Mesenchymal stem cell (in vitro differentiated cells and primary cell): ENCODE measurements around the gene CS.

Source experiments
- DNase-seq: peaks from one replicate; pipeline ENCODE4 v3.0.0-alpha.2; 2013
- H2AFZ ChIP-seq: one replicate; pipeline ENCODE4 v1.6.1; 2013; ENCODE audit warnings: low read depth, mild to moderate bottlenecking, control low read depth, inconsistent platforms, low read length, moderate library complexity
- H2AK5ac ChIP-seq: 2 replicates; pipeline ENCODE4 v1.6.1; 2013; ENCODE audit warnings: low read length, moderate library complexity, mild to moderate bottlenecking, inconsistent platforms; ENCODE audit not compliant: severe bottlenecking
- H2BK120ac ChIP-seq: one replicate; pipeline ENCODE4 v1.6.1; 2013; ENCODE audit warnings: low read depth, mild to moderate bottlenecking, inconsistent platforms, low read length, moderate library complexity
- H2BK12ac ChIP-seq, 2 experiments: one replicate each; pipeline ENCODE4 v1.6.1; 2013; ENCODE audit warnings: inconsistent platforms in 2 of 2, low read length in 2 of 2, mild to moderate bottlenecking in 2 of 2, moderate library complexity in 2 of 2, control low read depth in 1 of 2
- H2BK15ac ChIP-seq: one replicate; pipeline ENCODE4 v1.6.1; 2013; ENCODE audit warnings: mild to moderate bottlenecking, low read depth, inconsistent platforms; ENCODE audit not compliant: poor library complexity, severe bottlenecking
- H2BK5ac ChIP-seq: 2 replicates; pipeline ENCODE4 v1.6.1; 2013; ENCODE audit warnings: low read depth, mild to moderate bottlenecking, low read length, control low read depth, inconsistent platforms; ENCODE audit not compliant: poor library complexity, severe bottlenecking
- H3K14ac ChIP-seq, 2 experiments: one replicate each; pipeline ENCODE4 v1.6.1; 2013; ENCODE audit warnings: inconsistent platforms in 2 of 2, low read length in 2 of 2, control low read depth in 1 of 2, mild to moderate bottlenecking in 1 of 2, moderate library complexity in 1 of 2
- H3K18ac ChIP-seq, 2 experiments: one replicate each; pipeline ENCODE4 v1.6.1; 2013; ENCODE audit warnings: inconsistent platforms in 2 of 2, low read length in 2 of 2, control low read depth in 1 of 2, low read depth in 1 of 2, mild to moderate bottlenecking in 1 of 2
- H3K23ac ChIP-seq, 2 experiments: one replicate each; pipeline ENCODE4 v1.6.1; 2013; ENCODE audit warnings: inconsistent platforms in 2 of 2, low read length in 2 of 2, mild to moderate bottlenecking in 2 of 2, moderate library complexity in 2 of 2, control low read depth in 1 of 2
- H3K27ac ChIP-seq: 2 replicates; pipeline ENCODE4 v1.5.1; 2013; ENCODE audit warnings: mild to moderate bottlenecking, moderate library complexity, low read length, control low read depth, inconsistent platforms; ENCODE audit not compliant: poor library complexity, severe bottlenecking
- H3K27me3 ChIP-seq, 2 experiments: 2 replicates each; pipeline versions ENCODE4 v1.6.1 to v1.7.0; 2013; ENCODE audit warnings: low read length in 2 of 2, mild to moderate bottlenecking in 2 of 2, moderate library complexity in 2 of 2, control low read depth in 1 of 2, inconsistent platforms in 1 of 2; ENCODE audit not compliant: control insufficient read depth in 1 of 2, insufficient read depth in 1 of 2
- H3K36me3 ChIP-seq, 2 experiments: 2 replicates each; pipeline versions ENCODE4 v1.6.1 to v1.7.0; 2013; ENCODE audit warnings: low read length in 2 of 2, control low read depth in 1 of 2, inconsistent platforms in 1 of 2, low read depth in 1 of 2, mild to moderate bottlenecking in 1 of 2; ENCODE audit not compliant: insufficient read depth in 2 of 2, control insufficient read depth in 1 of 2
- H3K4ac ChIP-seq, 2 experiments: one replicate each; pipeline ENCODE4 v1.6.1; 2013; ENCODE audit warnings: inconsistent platforms in 2 of 2, low read length in 2 of 2, mild to moderate bottlenecking in 2 of 2, moderate library complexity in 2 of 2, control low read depth in 1 of 2, low read depth in 1 of 2
- H3K4me1 ChIP-seq: 2 replicates; pipeline ENCODE4 v1.6.1; 2013; ENCODE audit warnings: low read depth, low read length, control low read depth; ENCODE audit not compliant: control insufficient read depth, insufficient read depth
- H3K4me2 ChIP-seq: 2 replicates; pipeline ENCODE4 v1.6.1; 2013; ENCODE audit warnings: low read length, mild to moderate bottlenecking, inconsistent platforms; ENCODE audit not compliant: poor library complexity, severe bottlenecking
- H3K4me3 ChIP-seq, 2 experiments: 2 replicates each; pipeline versions ENCODE4 v1.5.1 to v1.7.0; 2013; ENCODE audit warnings: low read length in 2 of 2, mild to moderate bottlenecking in 2 of 2, control low read depth in 1 of 2, low read depth in 1 of 2; ENCODE audit not compliant: insufficient read depth in 1 of 2
- H3K79me1 ChIP-seq: replicated peaks from 2 replicates; pipeline ENCODE4 v1.6.1; 2013; ENCODE audit warnings: mild to moderate bottlenecking, control low read depth, low read length, inconsistent platforms; ENCODE audit not compliant: poor library complexity, severe bottlenecking
- H3K9ac ChIP-seq: 2 replicates; pipeline ENCODE4 v1.7.0; 2013; ENCODE audit warnings: mild to moderate bottlenecking, low read length, moderate library complexity
- H3K9me3 ChIP-seq: 2 replicates; pipeline ENCODE4 v1.7.0; 2013; ENCODE audit warnings: mild to moderate bottlenecking, low read length; ENCODE audit not compliant: control insufficient read depth
- H4K8ac ChIP-seq: one replicate; pipeline ENCODE4 v1.6.1; 2013; ENCODE audit warnings: inconsistent platforms, mild to moderate bottlenecking, low read length, moderate library complexity
- H4K91ac ChIP-seq: one replicate; pipeline ENCODE4 v1.6.1; 2013; ENCODE audit warnings: mild to moderate bottlenecking, low read length, inconsistent platforms
- WGBS: methylation state at CpG from one replicate; pipeline ENCODE4 v1.1.7; 2013; ENCODE audit warnings: mixed read lengths; 5-methylcytosine and 5-hydroxymethylcytosine counted together

Gene CS

GRCh38 chr12:56221757-56222530, 78.2 kb downstream of the CS start, which contains the start of gene RNF41:
RNF41 (minus strand) TSS chr12:56221922; CDS start chr12:56214047, 7,875 bp downstream.
- H3K9ac ChIP-seq = peak within 1 kb of the TSS; percentile 92
- peak within 1 kb of the TSS; percentile 79 for H2AK5ac ChIP-seq
- H3K4me2 ChIP-seq = peak within 1 kb of the TSS; percentile 79
- H3K27me3 ChIP-seq = no peaks in the 10 kb centered on the region
- peak; percentile 99 for DNase-seq
- H3K27ac ChIP-seq = peak within 1 kb of the TSS; percentile 98
- H3K9me3 ChIP-seq = no peaks in the 10 kb centered on the region
- peak within 1 kb of the TSS; percentile 97 for H4K91ac ChIP-seq
- peaks cover 20% of the 10 kb centered on the region for H3K4me1 ChIP-seq
- H2BK5ac ChIP-seq = peak within 1 kb of the TSS; percentile 69
- peak within 1 kb of the TSS; percentile 97 to 100 for H3K4ac ChIP-seq
- H3K14ac ChIP-seq = peak within 1 kb of the TSS in 1 of 2 experiments; percentile 80
- peaks cover 19% of the 10 kb centered on the region for H3K79me1 ChIP-seq
- peak within 1 kb of the TSS; percentile 21 to 51 for H3K23ac ChIP-seq
- peak within 1 kb of the TSS; percentile 80 for H2AFZ ChIP-seq
- peak within 1 kb of the TSS; percentile 91 to 98 for H3K18ac ChIP-seq
- H2BK120ac ChIP-seq = peak within 1 kb of the TSS; percentile 73
- WGBS = 18% methylated on average over 24 of the region's 42 CpGs
- H2BK15ac ChIP-seq = peak within 1 kb of the TSS; percentile 63
- peak within 1 kb of the TSS; percentile 76 to 92 for H3K4me3 ChIP-seq
- H2BK12ac ChIP-seq = peak within 1 kb of the TSS; percentile 88
- H3K36me3 ChIP-seq = peaks cover 3 to 7% of the 10 kb centered on the region in 2 experiments
- H4K8ac ChIP-seq = peak within 1 kb of the TSS; percentile 97
